Keratinocyte (primary cell): ENCODE results near the gene CLPTM1L. TPM values are rescaled to one million over a fixed set of nuclear protein-coding genes. Genes with fewer than 3 reads are reported as not detected.

ENCODE experiments used
- DNase-seq: peaks from one replicate; pipeline ENCODE4 v3.0.0-alpha.2; 2011; ENCODE audit warnings: low read depth, missing footprints, low spot score
- FAIRE-seq: peaks from 2 replicates; lab custom pipeline; 2011; peaks lifted over from hg19 to GRCh38; lab: Jason Lieb, UNC
- H2AFZ ChIP-seq: 2 replicates; pipeline ENCODE4 v1.6.0; 2012; ENCODE audit warnings: low read length, control low read depth, inconsistent platforms; ENCODE audit not compliant: control insufficient read depth
- H3K27ac ChIP-seq: 2 replicates; pipeline ENCODE4 v1.5.1; 2011; ENCODE audit warnings: low read length; ENCODE audit not compliant: control insufficient read depth, insufficient read depth
- H3K27me3 ChIP-seq: 3 replicates; pipeline ENCODE4 v1.6.0; 2011; ENCODE audit warnings: low read length; ENCODE audit not compliant: control insufficient read depth, insufficient read depth; ENCODE audit errors: extremely low read depth
- H3K36me3 ChIP-seq, 2 experiments: 2 replicates in 1 of 2; 3 replicates in 1 of 2; pipeline ENCODE4 v1.5.1; 2011; ENCODE audit warnings: low read length in 2 of 2, mild to moderate bottlenecking in 1 of 2; ENCODE audit not compliant: control insufficient read depth in 2 of 2, insufficient read depth in 2 of 2; ENCODE audit errors: extremely low read depth in 1 of 2
- H3K4me1 ChIP-seq: 3 replicates; pipeline ENCODE4 v1.5.1; 2011; ENCODE audit warnings: low read length; ENCODE audit not compliant: control insufficient read depth, insufficient read depth; ENCODE audit errors: extremely low read depth
- H3K4me2 ChIP-seq: 3 replicates; pipeline ENCODE4 v1.6.0; 2011; ENCODE audit warnings: low read depth, low read length; ENCODE audit not compliant: control insufficient read depth, insufficient read depth; ENCODE audit errors: extremely low read depth
- H3K4me3 ChIP-seq, 3 experiments: fragments of 200-600 bp in 1 of 3; sonication (generic) in 1 of 3; 2 replicates in 2 of 3; 3 replicates in 1 of 3; pipeline ENCODE4 v1.5.1; 2011 to 2016; ENCODE audit warnings: low read length in 3 of 3, mild to moderate bottlenecking in 3 of 3, control low read depth in 2 of 3, inconsistent platforms in 1 of 3, low read depth in 1 of 3, mixed read lengths in 1 of 3, mixed run types in 1 of 3, moderate library complexity in 1 of 3; ENCODE audit not compliant: control insufficient read depth in 2 of 3, insufficient read depth in 2 of 3; ENCODE audit errors: extremely low read depth in 1 of 3
- H3K79me2 ChIP-seq: 2 replicates; pipeline ENCODE4 v1.6.0; 2012; ENCODE audit warnings: low read length; ENCODE audit not compliant: control insufficient read depth, insufficient read depth
- H3K9ac ChIP-seq: 3 replicates; pipeline ENCODE4 v1.6.0; 2011; ENCODE audit warnings: low read length; ENCODE audit not compliant: control insufficient read depth, insufficient read depth; ENCODE audit errors: extremely low read depth
- H3K9me1 ChIP-seq: 3 replicates; pipeline ENCODE4 v1.6.0; 2011; ENCODE audit warnings: low read length; ENCODE audit not compliant: control insufficient read depth, insufficient read depth; ENCODE audit errors: extremely low read depth
- H3K9me3 ChIP-seq: 2 replicates; pipeline ENCODE4 v1.5.1; 2012; ENCODE audit warnings: low read depth, low read length; ENCODE audit not compliant: control insufficient read depth
- H4K20me1 ChIP-seq: 3 replicates; pipeline ENCODE4 v1.6.0; 2011; ENCODE audit warnings: low read length; ENCODE audit not compliant: control insufficient read depth, insufficient read depth; ENCODE audit errors: extremely low read depth
- CTCF ChIP-seq, 3 experiments: IDR thresholded peaks in 1 of 3; conservative IDR thresholded peaks in 1 of 3; optimal IDR thresholded peaks in 1 of 3; 2 replicates in 2 of 3; 3 replicates in 1 of 3; pipeline versions ENCODE3 to v1.5.1; 2011; ENCODE audit warnings: low read length in 3 of 3, mild to moderate bottlenecking in 3 of 3, moderate library complexity in 2 of 3, control low read depth in 1 of 3, inconsistent platforms in 1 of 3; ENCODE audit not compliant: insufficient read depth in 2 of 3; ENCODE audit errors: extremely low read depth in 1 of 3
- EZH2 ChIP-seq: IDR thresholded peaks from one replicate; pipeline ENCODE4 v1.6.1; 2012; ENCODE audit warnings: inconsistent platforms, mild to moderate bottlenecking, low read length, moderate library complexity
- dilution Hi-C: fragments of 300-500 bp; cut with MboI; formaldehyde crosslinking; loops from one replicate; pipeline ENCODE4 v1.7.0; 2020; ENCODE audit warnings: low sequenced_read_pairs; ENCODE audit not compliant: extremely low pct_ligation_motif_present
- polyA plus RNA-seq, 5 experiments: library from polyadenylated mRNA; depleted of rRNA in 3 of 5; stranded (reverse) in 3 of 5; stranded (forward) in 1 of 5; unstranded in 1 of 5; fragments of >200 nt; gene quantifications; 1 replicate in 1 of 5; 2 replicates in 3 of 5; 3 replicates in 1 of 5; pipeline versions ENCODE4 v1.2.1 to v1.2.3, GENCODE V29; 2011 to 2012; ENCODE audit warnings: missing spikeins in 2 of 5, low read depth in 1 of 5, low replicate concordance in 1 of 5

Gene CLPTM1L
- polyA plus RNA-seq, 1 donor (not counting 4 experiments of a cell fraction or from before 2014, with no cell fraction given), result 142 TPM

- no peak for FAIRE-seq
- no peak overlapping the region for H3K4me3 ChIP-seq
- DNase-seq, result no peak
- dilution Hi-C loops, result no loop called here
- H3K9me3 ChIP-seq, result peaks cover 8% of the 10 kb centered on the region
- no peaks in the 10 kb centered on the region for H3K4me1 ChIP-seq
- H2AFZ ChIP-seq, result peak overlapping the region; percentile 9
- H3K36me3 ChIP-seq, result no peaks in the 10 kb centered on the region
- no peaks in the 10 kb centered on the region for H4K20me1 ChIP-seq
- H3K27me3 ChIP-seq, result no peaks in the 10 kb centered on the region
- TF ChIP-seq CTCF (optimal IDR thresholded peaks at IDR 0.05 in 1 of 3, IDR thresholded peaks at IDR 0.05 in 1 of 3, conservative IDR thresholded peaks at IDR 0.05 in 1 of 3; ENCODE audit: extremely low read depth in 1 of 3, insufficient read depth in 2 of 3, low read length in 3 of 3) (no peak), EZH2 (no peak)
- no peaks in the 10 kb centered on the region for H3K9me1 ChIP-seq
- H3K27ac ChIP-seq, result no peak overlapping the region
- no peak overlapping the region for H3K4me2 ChIP-seq
- no peaks in the 10 kb centered on the region for H3K79me2 ChIP-seq
- H3K9ac ChIP-seq, result no peak overlapping the region
Measured at GRCh38 chr5:1282131-1282992, 62.5 kb downstream of the CLPTM1L start.

DNA sequence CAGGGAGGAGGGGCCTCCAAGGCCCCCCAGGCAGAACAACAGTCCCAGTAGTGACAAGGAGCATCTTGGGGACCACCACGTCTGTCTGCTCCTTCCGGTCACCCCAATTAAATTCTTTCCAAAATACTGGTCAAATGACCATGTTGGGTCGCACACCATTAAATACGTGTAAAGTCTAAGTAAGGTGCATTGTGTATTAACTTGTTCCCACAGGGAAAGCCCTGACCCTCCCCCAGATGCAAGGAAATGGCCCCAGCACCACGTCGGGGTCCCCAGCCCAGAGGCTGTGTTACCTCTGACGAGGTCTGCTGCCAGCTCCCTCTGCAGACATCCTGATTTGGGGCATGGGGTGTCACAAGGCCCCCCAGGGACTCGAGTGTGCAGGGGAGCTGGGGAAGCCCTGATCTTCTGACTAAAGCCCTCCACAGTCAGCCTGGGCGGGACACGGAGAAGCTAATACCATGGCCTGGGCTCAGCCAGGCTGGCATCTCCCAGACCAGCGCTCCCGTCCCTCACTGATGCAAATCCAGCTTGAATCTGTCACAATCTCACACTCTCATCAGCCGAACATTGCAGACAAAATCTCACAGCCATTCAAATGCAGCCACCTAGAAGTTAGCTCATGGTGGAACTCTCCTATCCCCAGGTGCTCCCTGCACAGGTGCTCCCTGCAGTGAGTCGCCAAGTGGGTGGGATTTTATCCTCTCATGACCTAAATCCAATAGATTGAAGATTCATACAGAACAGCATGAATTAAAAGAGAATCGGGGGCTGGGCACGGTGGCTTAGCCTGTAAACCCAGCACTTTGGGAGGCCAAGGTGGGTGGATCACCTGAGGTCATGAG lies 63.6 kb downstream of the CLPTM1L start:
- Histone ChIP-seq H3K4me1 (no peaks in the 10 kb centered on the region), H4K20me1 (no peaks in the 10 kb centered on the region), H3K36me3 (no peaks in the 10 kb centered on the region), H3K9ac (no peak overlapping the region), H3K4me2 (no peak overlapping the region), H3K79me2 (no peaks in the 10 kb centered on the region), H3K9me1 (no peaks in the 10 kb centered on the region), H3K27ac (no peak overlapping the region), H2AFZ (no peak overlapping the region), H3K27me3 (no peaks in the 10 kb centered on the region), H3K9me3 (peaks cover 8% of the 10 kb centered on the region), H3K4me3 (no peak overlapping the region)
- dilution Hi-C loops, result no loop called here
- DNase-seq, result no peak
- TF ChIP-seq CTCF (optimal IDR thresholded peaks at IDR 0.05 in 1 of 3, IDR thresholded peaks at IDR 0.05 in 1 of 3, conservative IDR thresholded peaks at IDR 0.05 in 1 of 3; ENCODE audit: extremely low read depth in 1 of 3, insufficient read depth in 2 of 3, low read length in 3 of 3) (no peak), EZH2 (no peak)
- no peak for FAIRE-seq
